ENCODE measurements around the gene JDP2. TPM values are rescaled to one million over a fixed set of nuclear protein-coding genes. Genes with fewer than 3 reads are reported as not detected.

The JDP2 gene
- total and polyA plus RNA-seq, 12 donors, result 6.8 to 59.8 (median 31.8) TPM

DNA sequence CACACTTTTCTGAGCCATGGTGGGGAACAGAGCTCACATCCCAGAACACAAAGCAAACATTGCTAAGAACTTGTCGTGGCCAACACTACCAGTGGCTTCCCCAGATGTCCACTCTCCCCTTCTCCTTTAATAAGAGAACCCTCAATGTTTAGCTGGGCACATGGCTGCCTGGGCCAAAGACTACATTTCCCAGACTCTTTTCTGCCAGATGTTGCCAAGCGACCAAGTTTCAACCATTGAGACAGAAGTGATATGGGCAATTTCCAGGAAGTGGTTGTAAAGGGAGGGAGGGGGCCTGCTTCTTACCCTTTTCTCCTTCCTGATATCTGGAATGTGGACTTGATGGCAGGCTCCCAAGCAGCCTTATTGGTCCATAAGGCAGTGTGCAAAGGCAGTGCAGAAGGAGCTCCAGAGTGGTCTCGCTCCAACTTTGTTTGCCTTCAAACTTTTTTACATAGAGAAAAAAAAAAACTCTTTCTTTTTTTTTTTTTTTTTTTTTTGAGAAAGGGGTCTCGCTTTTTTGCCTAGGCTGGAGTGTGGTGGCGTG lies 24.9 kb upstream of the JDP2 start:
- 96 to 100% (median 97%) methylated on average over 5 of the region's 5 CpGs for WGBS, 4 donors
- Histone ChIP-seq H3K27me3 (no peaks in the 10 kb centered on the region), H3K9me3 (replicated peaks in 1 of 3) (no peaks in the 10 kb centered on the region), H3K36me3 (replicated peaks in 1 of 2) (no peaks in the 10 kb centered on the region), H3K27ac (no peak overlapping the region), H3K4me1 (replicated peaks in 1 of 2) (peaks cover 18 to 24% of the 10 kb centered on the region in 2 donors), H3K4me3 (no peak overlapping the region)
- TF ChIP-seq CTCF (IDR thresholded peaks at IDR 0.05) (no peak), POLR2A (IDR thresholded peaks at IDR 0.05) (no peak)
- intact Hi-C loops (cut with DNase I), result no loop called here
- DNase-seq, result no peak

GRCh38 chr14:75404847-75405246 lies 23.0 kb upstream of the JDP2 start:
- 72 to 83% (median 81%) methylated on average over 4 of the region's 4 CpGs for WGBS, 4 donors
- Histone ChIP-seq H3K4me3 (no peak overlapping the region), H3K9me3 (replicated peaks in 1 of 3) (no peaks in the 10 kb centered on the region), H3K36me3 (replicated peaks in 1 of 2) (no peaks in the 10 kb centered on the region), H3K27ac (no peak overlapping the region), H3K4me1 (replicated peaks in 1 of 2) (peaks cover 18 to 30% of the 10 kb centered on the region in 2 donors), H3K27me3 (no peaks in the 10 kb centered on the region)
- intact Hi-C loops (cut with DNase I), result no loop called here
- TF ChIP-seq POLR2A (IDR thresholded peaks at IDR 0.05), result no peak
- TF ChIP-seq CTCF (IDR thresholded peaks at IDR 0.05), result no peak
- no peak for DNase-seq

GRCh38 chr14:75406102-75406501 lies 21.7 kb upstream of the JDP2 start:
- intact Hi-C loops (cut with DNase I), result no loop called here
- no peak for DNase-seq
- Histone ChIP-seq H3K4me1 (replicated peaks in 1 of 2) (peaks cover 5 to 21% of the 10 kb centered on the region in 2 donors), H3K27me3 (no peaks in the 10 kb centered on the region), H3K27ac (no peak overlapping the region), H3K36me3 (replicated peaks in 1 of 2) (no peaks in the 10 kb centered on the region), H3K4me3 (no peak overlapping the region), H3K9me3 (replicated peaks in 1 of 3) (no peaks in the 10 kb centered on the region)
- no peak for TF ChIP-seq CTCF (IDR thresholded peaks at IDR 0.05)
- no peak for TF ChIP-seq POLR2A (IDR thresholded peaks at IDR 0.05)
- 89 to 97% (median 96%) methylated on average over 2 of the region's 2 CpGs for WGBS, 4 donors

GRCh38 chr14:75406856-75407255 lies 21.0 kb upstream of the JDP2 start:
- H3K36me3 ChIP-seq (replicated peaks in 1 of 2), result no peaks in the 10 kb centered on the region
- H3K9me3 ChIP-seq (replicated peaks in 1 of 3), result no peaks in the 10 kb centered on the region
- no peak overlapping the region for H3K27ac ChIP-seq
- H3K27me3 ChIP-seq, result no peaks in the 10 kb centered on the region
- no peak for TF ChIP-seq POLR2A (IDR thresholded peaks at IDR 0.05)
- no peak for TF ChIP-seq CTCF (IDR thresholded peaks at IDR 0.05)
- DNase-seq, result no peak
- H3K4me3 ChIP-seq, result no peak overlapping the region
- intact Hi-C loops (cut with DNase I), result no loop called here
- WGBS, 4 donors, result 78 to 83% (median 80%) methylated on average over 3 of the region's 3 CpGs
- H3K4me1 ChIP-seq (replicated peaks in 1 of 2), result peaks cover 0 to 15% of the 10 kb centered on the region in 2 donors
